Stimulated activated CD8-positive, alpha-beta memory T cell treated with anti-CD3 and anti-CD28 coated beads, Interleukin-15, amount 100 ng/mL, for 1 hour (primary cell): Measurements from ENCODE around the gene CYP4V2.

ENCODE experiments used
- DNase-seq: peaks from one replicate; pipeline ENCODE4 v3.0.0-alpha.2; 2020; ENCODE audit warnings: low read depth

The CYP4V2 gene

GRCh38 chr4:186188107-186188506 is 3.3 kb upstream of the CYP4V2 start:
- DNase-seq: no peak

GRCh38 chr4:186189656-186190055 is 1.7 kb upstream of the CYP4V2 start:
- no peak for DNase-seq

- peak; percentile 25 for DNase-seq
Measured at GRCh38 chr4:186190581-186191199, 677 bp upstream of the CYP4V2 start.

GRCh38 chr4:186192066-186192612 is 772 bp downstream of the CYP4V2 start:
- DNase-seq: no peak

- DNase-seq: no peak
Measured at GRCh38 chr4:186193851-186194250, 2.5 kb downstream of the CYP4V2 start.

- DNase-seq: no peak
Measured at GRCh38 chr4:186196063-186196462, 4.7 kb downstream of the CYP4V2 start.

- no peak for DNase-seq
Measured at GRCh38 chr4:186200516-186200915, 9.1 kb downstream of the CYP4V2 start.

GRCh38 chr4:186201010-186201409 is 9.6 kb downstream of the CYP4V2 start:
- no peak for DNase-seq

- DNase-seq: peak; percentile 25
Measured at GRCh38 chr4:186201535-186202230, 10.3 kb downstream of the CYP4V2 start.

- DNase-seq: no peak
Measured at GRCh38 chr4:186202490-186203140, 11.2 kb downstream of the CYP4V2 start.

- DNase-seq: no peak
Measured at GRCh38 chr4:186203406-186203805, 12.0 kb downstream of the CYP4V2 start.

GRCh38 chr4:186204103-186204559 is 12.8 kb downstream of the CYP4V2 start:
- DNase-seq: peak; percentile 39

- no peak for DNase-seq
Measured at GRCh38 chr4:186204686-186205085, 13.3 kb downstream of the CYP4V2 start.

- no peak for DNase-seq
Measured at GRCh38 chr4:186205156-186205555, 13.8 kb downstream of the CYP4V2 start.

- no peak for DNase-seq
Measured at GRCh38 chr4:186216465-186217024, 25.2 kb downstream of the CYP4V2 start.

GRCh38 chr4:186217733-186218293 is 26.4 kb downstream of the CYP4V2 start:
- DNase-seq: no peak

GRCh38 chr4:186221624-186222023 is 30.3 kb downstream of the CYP4V2 start:
- no peak for DNase-seq

- no peak for DNase-seq
Measured at GRCh38 chr4:186225848-186226247, 34.5 kb downstream of the CYP4V2 start.

- DNase-seq: no peak
Measured at GRCh38 chr4:186226521-186227189, 35.3 kb downstream of the CYP4V2 start.

- no peak for DNase-seq
Measured at GRCh38 chr4:186227221-186227620, 35.9 kb downstream of the CYP4V2 start, which contains the start of gene KLKB1. Gene KLKB1, plus strand, starts transcription at chr4:186227507. Its CDS starts 689 bp downstream, at chr4:186228196.

- DNase-seq: no peak
Measured at GRCh38 chr4:186227744-186228513, 36.6 kb downstream of the CYP4V2 start.
